ENCODE measurements around the gene ASXL1. TPM values are rescaled to one million over a fixed set of nuclear protein-coding genes. Genes with fewer than 3 reads are reported as not detected.

ASXL1 gene
- 180 and 183 TPM in 2 replicates for total RNA-seq
- total RNA-seq (2013), result 55.0 TPM
- polyA plus RNA-seq, result 93.0 and 158 TPM in 2 replicates
- polyA minus RNA-seq, result 76.5 and 127 TPM in 2 replicates

GRCh38 chr20:32357869-32358631 lies at the start of gene ASXL1:
Gene ASXL1, plus strand, starts transcription at chr20:32358331. Its CDS starts 445 bp downstream, at chr20:32358776.
- peak within 1 kb of the TSS; percentile 92 for H3K9ac ChIP-seq (ENCODE audit: low read length)
- peak within 1 kb of the TSS; percentile 96 to 97 for H3K27ac ChIP-seq (ENCODE audit: low read length in 2 of 2)
- peak within 1 kb of the TSS; percentile 94 for H3K4me2 ChIP-seq (replicated peaks; ENCODE audit: low read depth, low read length, poor library complexity, severe bottlenecking)
- peak within 1 kb of the TSS; percentile 95 for H3K4me3 Mint-ChIP-seq
- H3K27ac Mint-ChIP-seq, result peak within 1 kb of the TSS; percentile 98
- intact Hi-C loops (cut with micrococcal nuclease), result loop anchor here (1.0 to 5.0 kb wide), 2 partner anchors 80 to 179 kb away; no protein-coding TSS in a partner anchor
- H3K36me3 ChIP-seq (replicated peaks in 1 of 2; ENCODE audit: control extremely low read depth in 1 of 2, control insufficient read depth in 1 of 2, extremely low read depth in 1 of 2, insufficient read depth in 2 of 2, low read length in 1 of 2), result no peaks in the 10 kb centered on the region
- H3K4me3 ChIP-seq (ENCODE audit: control extremely low read depth in 1 of 5, extremely low read depth in 1 of 5, insufficient read depth in 1 of 5, low read depth in 2 of 5, low read length in 4 of 5), result peak within 1 kb of the TSS; percentile 83 to 95 (median 91)
- peaks cover 45% of the 10 kb centered on the region for H3K79me2 ChIP-seq (ENCODE audit: control insufficient read depth, insufficient read depth, low read length)
- H2AFZ ChIP-seq (ENCODE audit: insufficient read depth, low read depth, low read length, poor library complexity, severe bottlenecking), result peak within 1 kb of the TSS; percentile 71
- under 1% methylated on average over 75 of the region's 83 CpGs for WGBS (ENCODE audit: insufficient coverage)
- H3K27me3 Mint-ChIP-seq, result no peaks in the 10 kb centered on the region
- POLR2A ChIA-PET, result interaction anchor here (0.5 to 1.5 kb wide), 8 partner anchors 12 to 683 kb away, joined by 3 to 7 read pairs (median 3); no protein-coding TSS in a partner anchor
- ATAC-seq (ENCODE audit: low read depth) (peak; percentile 83), DNase-seq (peak; percentile 96)
- no peaks in the 10 kb centered on the region for H3K27me3 ChIP-seq (replicated peaks in 1 of 4; ENCODE audit: control extremely low read depth in 1 of 4, control insufficient read depth in 3 of 4, insufficient read depth in 4 of 4, low read length in 3 of 4)
- H3K4me1 Mint-ChIP-seq, result peaks cover 71% of the 10 kb centered on the region
- no peaks in the 10 kb centered on the region for H3K9me3 Mint-ChIP-seq (ENCODE audit: insufficient read depth)
- no peaks in the 10 kb centered on the region for H3K9me3 ChIP-seq (ENCODE audit: control extremely low read depth in 1 of 3, control insufficient read depth in 2 of 3, insufficient read depth in 1 of 3, low read length in 2 of 3)
- H3K4me1 ChIP-seq (ENCODE audit: control insufficient read depth in 2 of 2, insufficient read depth in 2 of 2, low read length in 2 of 2), result peaks cover 47 to 71% of the 10 kb centered on the region in 2 donors
- no peak for TF ChIP-seq CTCF (IDR thresholded peaks at IDR 0.05)
- TF ChIP-seq EZH2 (IDR thresholded peaks at IDR 0.05; ENCODE audit: borderline replicate concordance, insufficient read depth, low read depth, low read length, poor library complexity, severe bottlenecking), result no peak
- CTCF ChIA-PET, result interaction anchor here (0.6 to 1.6 kb wide), 3 partner anchors 21 to 499 kb away, joined by 3 to 4 read pairs (median 3); no protein-coding TSS in a partner anchor
- H4K20me1 ChIP-seq (ENCODE audit: control insufficient read depth, insufficient read depth, low read length, poor library complexity, severe bottlenecking), result peaks cover 39% of the 10 kb centered on the region
